ENCODE data around the gene TOMM34.
A peak's percentile ranks its signal among the peaks of the same experiment; 100 is the strongest.

TOMM34 gene

DNA sequence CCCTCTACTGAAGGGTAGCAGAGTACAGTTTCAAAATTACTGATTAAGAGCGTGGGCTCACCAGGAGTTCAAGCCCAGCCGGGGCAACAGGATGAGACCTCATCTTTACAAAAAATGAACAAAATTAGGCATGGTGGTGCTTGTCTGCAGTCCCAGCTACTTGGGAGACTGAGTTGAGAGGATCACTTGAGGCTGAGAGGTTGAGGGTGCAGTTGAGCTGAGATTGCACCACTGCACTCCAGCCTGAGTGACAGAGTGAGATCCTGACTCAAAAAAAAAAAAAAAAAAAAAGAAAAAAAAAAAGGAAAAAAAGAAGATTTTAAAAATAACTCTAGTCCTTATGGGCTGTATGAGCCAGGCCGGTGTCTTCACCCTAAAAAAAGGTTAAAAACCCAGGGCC lies 31.6 kb downstream of the TOMM34 start:
- DNase-seq: no peak

DNA sequence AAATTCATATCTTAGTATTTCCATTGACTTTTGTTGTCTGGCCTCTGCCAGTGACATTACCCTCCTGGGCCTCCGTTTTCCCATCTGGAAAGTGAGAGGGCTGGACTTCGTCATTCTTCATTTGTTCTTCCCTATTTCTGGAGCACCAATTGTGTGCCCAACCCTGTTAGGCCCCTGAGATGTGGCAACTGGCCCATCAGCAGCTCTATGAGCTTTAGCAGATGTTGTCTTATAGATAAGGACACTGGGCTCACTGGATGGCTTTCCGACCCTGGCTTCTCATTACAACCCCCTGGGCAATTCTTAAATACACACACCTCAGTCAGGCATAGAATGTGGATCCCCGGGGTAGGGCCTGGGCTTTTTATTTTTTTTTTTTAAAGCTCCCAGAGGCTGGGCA lies 35.7 kb downstream of the TOMM34 start:
- no peak for DNase-seq

DNA sequence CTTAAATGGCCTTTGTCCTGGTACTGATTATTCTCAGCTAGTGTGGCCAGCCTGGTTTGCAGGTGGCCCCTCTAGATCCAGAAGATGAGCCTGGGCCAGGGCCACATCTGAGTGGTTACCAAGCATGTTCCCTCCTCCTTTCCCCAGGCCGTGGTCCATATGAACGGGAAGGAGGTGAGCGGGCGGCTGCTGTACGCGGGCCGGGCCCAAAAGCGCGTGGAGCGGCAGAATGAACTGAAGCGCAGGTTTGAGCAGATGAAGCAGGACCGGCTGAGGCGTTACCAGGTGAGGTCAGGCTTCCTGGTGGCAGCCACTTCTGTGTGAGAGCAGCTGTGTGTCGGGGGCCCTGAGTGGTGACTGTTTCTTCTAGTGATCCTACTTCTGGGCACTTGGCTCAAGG lies 38.8 kb downstream of the TOMM34 start:
- DNase-seq: no peak

DNA sequence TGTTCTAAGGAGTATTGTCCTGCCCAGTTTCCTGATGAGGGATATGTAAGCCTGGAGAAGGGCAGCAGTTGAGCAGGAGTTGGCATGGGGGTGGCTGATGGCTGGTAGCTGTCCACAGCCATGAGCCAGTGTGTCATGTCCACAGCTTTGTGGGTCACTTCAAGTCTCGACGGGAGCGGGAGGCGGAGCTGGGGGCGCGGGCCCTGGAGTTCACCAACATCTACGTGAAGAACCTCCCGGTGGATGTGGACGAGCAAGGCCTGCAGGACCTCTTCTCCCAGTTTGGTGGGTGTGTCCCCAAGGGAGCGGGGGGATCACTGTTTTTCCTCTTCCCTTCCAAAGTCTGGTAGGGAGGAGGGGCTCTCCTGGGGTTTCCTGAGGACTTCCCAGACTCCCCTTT lies 41.4 kb downstream of the TOMM34 start:
- DNase-seq: no peak

DNA sequence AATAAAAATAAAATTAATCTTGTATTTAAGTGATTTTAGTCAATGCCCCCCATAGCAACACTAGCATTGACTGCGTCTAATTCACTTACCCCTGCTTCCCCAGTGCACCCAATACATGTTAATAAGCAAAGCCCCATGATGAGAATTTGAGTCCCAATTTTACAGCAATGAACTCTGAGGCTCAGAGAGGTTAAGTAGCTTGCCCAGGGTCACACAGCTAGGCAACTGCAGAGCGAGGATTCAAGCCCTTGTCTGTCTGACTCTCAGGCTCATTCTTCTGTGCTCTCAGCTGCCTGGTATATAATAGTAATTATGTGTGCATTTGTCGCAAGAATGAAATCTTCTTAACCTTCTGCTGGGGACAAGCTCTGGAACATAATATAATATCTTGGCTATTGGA lies 41.9 kb downstream of the TOMM34 start:
- no peak for DNase-seq

DNA sequence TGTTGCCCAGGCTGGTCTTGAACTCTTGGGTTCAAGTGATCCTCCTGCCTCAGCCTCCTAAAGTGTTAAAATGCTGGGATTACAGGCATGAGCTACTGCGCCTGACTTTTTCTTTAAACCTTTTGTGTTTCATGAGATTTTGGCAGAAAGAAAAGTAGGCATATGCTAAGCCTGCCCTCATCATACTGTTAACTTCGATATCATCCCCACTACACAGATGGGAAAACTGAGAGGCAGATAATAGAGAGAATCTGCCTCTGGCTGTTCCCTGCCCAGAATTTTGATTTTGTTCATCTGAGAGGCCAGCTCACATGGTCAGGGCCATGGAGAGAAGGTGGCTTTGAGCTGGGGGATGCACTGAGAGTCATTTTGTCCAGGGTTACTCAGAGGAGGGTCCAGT lies 42.8 kb downstream of the TOMM34 start:
- no peak for DNase-seq

DNA sequence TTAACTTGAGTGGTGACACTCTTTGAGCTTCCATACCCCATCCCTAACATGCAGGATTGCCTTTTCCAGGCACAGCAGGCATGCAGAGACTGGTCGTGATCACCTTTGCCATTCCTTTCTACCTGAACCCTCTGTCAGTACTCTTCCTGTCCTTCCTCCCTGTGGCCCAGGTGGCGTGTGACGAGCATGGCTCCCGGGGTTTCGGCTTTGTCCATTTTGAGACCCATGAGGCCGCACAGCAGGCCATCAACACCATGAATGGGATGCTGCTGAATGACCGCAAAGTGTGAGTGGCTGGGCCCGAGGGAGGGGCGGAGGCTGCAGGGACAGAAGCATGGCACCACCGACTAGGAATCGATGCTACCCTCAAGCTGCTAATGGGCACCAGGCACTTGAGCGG lies 43.6 kb downstream of the TOMM34 start:
- DNase-seq: no peak

DNA sequence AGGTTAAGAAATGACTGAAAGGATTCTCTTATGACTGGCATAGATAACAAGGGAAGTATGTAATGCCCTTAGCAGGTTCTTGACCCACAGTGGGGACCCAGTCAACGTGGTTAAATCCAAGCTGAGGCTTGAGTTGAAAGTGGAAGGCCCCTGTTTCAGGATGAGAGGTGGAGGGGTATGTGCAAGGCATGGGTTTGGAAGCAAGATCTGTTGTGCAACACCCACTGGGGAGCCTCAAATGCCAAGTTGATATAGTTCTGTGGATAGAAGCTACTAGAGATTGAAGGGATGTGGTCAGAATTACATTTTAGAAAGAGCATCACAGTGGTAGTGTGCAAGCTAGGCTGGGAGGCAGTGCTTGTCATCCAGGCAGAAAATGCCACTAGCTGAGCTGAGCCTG lies 45.3 kb downstream of the TOMM34 start:
- no peak for DNase-seq

DNA sequence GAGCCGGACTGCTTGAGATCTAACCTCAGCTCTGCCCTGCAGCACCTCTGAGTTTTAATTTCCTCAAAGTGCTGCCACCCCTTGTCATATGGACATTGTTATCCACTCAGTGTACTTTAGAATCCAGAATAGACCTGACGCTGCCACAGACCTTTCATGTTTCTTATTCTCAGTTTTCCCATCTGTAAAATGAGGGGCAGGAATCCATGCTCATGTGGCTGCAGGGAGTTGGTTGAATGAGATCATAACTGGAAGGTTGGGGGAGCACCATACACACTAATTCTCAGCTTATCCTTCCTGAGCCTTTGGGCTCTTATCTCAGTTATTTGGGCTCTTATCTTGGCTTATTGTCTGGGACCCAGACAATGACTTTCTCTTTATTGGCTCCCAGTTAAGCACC lies 48.0 kb downstream of the TOMM34 start:
- no peak for DNase-seq

DNA sequence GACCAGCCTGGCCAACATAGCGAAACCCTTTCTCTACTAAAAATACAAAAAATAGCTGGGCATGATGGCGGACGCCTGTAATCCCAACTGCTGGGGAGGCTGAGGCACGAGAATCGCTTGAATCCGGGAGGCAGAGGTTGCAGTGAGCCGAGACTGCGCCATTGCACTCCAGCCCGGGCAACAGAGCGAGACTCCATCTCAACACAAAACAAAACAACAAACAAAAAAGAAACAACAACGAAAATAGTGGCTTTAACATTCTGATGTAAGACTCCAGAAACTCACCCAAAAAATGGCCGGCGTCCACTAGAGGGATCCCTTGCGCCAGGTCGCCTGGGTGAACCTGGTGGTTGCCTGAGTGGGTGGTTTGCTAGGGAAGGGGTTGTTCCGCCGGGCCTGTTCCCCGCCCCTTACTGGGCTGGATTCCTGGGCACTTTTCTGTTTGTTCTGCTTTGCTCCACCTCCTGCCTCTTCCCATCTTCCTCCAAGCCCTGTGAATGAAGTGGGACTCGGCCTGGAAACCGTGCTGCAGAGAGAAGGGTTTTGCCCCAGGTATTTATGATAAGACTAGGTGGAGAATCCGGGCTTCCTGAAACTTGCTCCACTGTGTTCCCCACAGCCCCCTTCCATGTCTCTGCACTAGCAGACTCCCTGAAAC lies 48.8 kb downstream of the TOMM34 start:
- peak; percentile 43 for DNase-seq

DNA sequence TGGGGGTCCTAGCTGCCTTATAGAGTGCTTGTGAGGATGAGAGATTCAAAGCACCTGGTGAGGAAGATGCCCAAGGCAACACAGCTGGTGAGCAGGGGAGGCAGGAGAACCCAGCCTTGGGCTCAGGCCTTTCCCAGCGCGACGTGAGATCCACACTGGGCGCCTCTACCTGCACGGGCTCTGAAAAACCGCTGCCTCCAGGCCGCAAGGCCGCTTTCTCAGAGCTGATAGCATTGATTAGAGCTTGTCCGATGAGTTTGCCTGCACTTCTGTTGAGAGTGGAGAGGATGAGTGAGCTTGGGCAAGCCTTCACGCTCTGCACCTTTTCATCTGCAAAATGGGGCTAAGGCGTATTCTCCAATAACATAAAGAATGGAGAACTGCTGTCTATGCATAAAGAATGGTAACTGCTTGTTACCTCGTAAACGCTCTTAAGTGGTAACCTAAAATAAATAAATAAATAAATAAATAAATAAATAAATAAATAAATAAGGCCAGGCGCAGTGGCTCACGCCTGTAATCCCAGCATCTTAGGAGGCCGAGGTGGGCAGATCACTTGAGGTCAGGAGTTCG lies 49.4 kb downstream of the TOMM34 start:
- DNase-seq: no peak

DNA sequence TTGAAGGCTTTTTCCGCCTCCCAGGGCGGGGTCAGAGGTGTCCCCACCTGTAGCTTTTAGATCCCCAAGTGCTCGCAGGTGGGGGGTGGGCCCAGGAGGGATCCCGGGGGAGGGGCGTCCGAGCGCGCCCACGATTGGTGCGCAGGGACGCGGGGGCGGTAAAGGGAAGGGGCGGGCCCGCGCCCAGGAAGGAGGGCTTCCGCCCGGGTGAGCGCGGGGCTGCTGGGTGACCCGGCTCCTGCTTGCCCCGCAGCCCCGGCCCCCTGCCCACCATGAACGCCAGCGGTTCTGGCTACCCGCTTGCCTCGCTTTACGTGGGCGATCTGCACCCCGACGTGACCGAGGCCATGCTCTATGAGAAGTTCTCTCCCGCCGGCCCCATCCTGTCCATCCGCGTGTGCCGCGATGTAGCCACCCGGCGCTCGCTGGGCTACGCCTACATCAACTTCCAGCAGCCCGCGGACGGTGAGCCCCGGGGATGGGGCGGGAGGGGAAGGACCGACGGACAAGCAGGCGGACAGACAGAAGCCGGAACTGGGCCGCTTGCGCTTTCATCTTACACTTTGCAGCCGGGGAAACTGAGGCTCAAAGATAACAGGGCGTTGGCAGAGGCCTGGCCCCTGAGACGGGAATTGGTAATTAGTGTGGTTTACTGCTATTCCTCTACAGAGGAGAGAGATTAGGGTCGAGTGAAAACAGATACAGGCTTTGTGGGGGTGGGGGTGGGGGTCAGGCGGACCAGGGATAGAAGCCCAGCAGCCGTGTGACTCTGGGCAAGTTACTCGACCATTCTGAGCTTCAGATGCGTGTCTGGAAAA lies 50.1 kb downstream of the TOMM34 start, which contains the start of gene PABPC1L:
TSS of gene PABPC1L (plus strand) at position 189 of the 818 bp plus-strand sequence. CDS start at position 273, 84 bp downstream.
- peak; percentile 48 for DNase-seq

DNA sequence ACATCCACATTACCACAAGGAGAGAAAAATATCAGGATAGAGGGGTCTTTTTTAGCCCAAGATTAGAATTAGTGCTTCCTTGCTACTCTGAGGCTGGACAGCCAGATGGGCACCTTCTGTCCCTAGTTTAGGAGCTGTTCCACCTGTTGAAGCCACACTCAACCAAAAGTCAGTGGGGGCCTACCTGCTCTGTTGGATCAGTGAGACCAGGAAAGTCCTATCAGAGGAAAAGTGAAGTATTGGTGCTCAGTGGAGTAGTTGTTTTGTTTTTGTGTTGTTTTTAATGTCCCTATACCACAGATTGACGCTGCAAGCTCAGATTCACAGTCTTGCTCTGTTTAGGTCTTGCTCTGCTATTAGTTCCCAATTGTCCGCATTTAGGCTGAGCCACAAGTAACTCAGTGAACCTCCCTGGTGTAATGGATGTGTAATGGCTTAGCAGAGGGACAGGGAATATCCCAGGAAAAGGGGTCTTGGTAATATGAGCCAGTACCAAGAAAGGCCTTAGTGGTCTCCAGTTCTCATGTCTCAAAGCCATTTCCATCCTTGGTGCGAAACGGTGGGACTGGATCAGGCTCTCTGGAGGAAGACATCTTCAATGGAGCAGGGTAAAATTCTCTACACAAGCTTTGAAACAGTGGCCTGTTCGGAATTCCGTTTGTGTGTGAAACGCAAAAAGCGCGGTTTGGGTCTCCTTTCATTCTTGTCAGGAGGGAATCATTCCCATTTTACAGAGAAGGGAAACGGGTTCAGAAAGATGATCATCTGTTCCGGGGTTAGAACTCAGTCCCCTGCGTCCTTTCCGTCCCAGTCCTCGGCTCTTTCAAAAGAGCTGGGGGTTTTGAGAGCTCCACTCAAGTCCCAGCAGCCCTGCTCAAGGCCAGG lies 51.0 kb downstream of the TOMM34 start:
- no peak for DNase-seq

DNA sequence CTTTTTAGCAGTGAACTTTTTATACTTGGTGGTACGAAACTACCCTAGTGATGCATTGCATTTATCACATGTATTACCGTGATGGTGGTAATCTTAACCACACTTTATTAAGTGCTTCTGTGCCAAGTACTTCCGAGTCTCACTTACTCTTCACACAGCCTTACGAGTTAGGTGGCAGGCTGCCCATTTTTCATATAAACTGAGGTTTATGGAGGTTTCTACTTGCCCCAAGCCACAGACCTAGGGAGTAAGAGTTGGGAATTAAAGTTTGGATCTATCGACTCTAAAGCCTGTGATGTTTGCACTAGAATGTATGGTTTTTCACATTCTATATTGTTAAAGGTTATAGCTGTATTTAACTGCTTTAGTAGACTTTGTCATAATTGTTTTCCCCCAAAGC lies 55.8 kb downstream of the TOMM34 start:
- DNase-seq: no peak

DNA sequence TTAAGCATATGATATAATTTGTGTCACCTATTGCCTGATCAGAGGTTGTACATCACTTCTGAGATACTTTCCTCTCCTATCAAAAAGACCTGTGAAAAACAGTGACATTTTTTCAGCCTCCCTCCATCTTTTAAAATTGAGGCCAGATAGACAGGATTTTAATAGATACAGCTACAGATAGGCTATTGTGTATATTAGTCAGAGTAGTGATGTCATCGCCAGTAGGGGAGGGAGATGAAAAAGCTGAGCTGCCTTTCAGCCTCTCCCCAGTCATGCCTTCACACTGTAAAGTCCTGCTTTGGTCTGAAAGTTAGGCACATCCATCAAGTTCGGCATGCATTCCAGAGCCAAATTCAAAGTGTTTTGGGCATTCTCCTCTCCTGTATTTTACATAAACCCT lies 58.2 kb downstream of the TOMM34 start:
- peak; percentile 61 for DNase-seq

DNA sequence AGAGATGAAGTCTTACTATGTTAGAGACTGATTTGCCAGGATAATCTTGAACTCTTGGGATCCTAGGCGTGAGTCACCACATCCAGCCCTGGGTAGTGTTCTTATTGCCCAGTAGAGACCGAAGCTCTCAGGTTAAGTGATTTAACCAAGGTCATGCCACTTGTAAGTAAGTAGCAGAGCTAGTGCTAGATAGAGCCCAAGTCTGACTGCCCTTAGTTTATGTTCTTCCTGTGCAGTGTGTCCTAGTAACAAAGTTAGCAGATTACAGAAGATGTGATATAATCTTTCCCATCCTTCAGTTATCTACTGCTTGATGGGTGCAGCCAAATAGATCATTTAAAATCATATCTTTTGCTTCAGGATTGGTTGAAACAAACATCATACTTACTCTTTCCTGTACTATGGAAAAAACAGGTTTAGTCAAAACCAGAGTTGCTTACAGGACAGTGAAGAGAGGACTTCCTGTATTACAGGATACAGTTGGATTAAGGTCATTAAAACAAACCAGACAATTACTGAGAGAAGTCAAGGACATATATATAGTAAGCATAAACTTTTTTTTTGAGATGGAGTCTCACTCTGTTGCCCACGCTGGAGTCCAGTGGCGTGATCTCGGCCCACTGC lies 59.9 kb downstream of the TOMM34 start:
- no peak for DNase-seq

DNA sequence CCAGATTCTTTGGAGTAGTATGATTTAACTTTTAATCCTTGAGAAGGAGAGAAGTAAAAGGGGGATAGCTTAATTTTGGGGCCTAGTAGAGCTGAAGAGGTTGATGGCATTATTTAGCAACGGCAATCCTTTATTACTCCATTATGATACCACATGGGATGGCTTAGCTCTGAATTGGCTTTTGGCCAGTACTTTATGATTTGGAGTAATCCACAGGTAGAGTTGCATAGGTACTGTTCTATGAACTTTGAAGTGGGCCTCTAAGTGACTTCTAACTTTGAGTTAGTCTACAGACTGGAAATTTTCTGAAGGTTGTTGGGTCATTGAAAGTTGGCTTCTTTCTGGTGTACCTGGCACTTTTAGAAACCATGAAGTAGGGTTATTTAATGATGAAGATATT lies 63.1 kb downstream of the TOMM34 start:
- DNase-seq: no peak

DNA sequence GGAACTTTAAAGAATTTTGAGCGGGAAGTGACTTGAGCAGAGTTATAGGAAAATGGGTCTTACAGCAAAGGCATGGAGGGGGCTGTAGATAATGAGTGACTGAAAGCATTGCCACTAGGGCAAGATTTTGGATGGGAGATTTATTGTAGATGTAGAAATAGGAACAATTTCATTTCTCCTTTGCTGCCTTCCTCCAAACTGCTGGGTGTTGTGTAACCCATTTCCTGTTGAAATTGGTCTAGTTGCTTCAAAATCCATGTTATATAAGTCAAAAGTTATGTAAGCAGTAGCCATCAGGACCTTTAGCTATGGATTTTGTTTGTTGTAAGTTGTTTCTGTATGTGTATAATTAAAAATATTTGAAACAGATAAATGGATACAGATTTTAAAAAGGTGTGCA lies 63.6 kb downstream of the TOMM34 start:
- DNase-seq: no peak

DNA sequence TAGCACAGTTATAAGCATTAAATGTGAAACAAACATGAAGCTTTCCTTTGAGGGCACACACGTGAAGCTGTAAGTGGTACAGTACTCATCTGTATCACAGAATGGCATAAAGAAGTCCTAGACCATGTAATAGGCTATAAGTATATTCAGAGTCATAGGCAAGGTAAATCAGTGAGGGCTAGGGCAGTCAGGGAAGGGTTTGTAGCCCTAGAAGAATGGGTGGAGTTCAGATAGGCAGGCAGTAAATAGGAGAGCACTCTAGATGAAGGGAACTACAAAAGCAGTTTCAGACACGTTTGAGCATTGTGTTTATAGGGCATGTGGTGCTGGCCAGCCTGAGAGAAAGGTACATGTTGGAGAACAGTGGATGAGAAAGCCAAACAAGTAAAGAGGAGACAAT lies 65.2 kb downstream of the TOMM34 start:
- no peak for DNase-seq
